WERI-Rb-1 (cell line): Measurements from ENCODE around the gene WDR27.
A peak's percentile ranks its signal among the peaks of the same experiment; 100 is the strongest.

Experiments
- DNase-seq: peaks from one replicate; pipeline ENCODE4 v3.0.0-alpha.2; 2020
- H3K27ac ChIP-seq: fragments of 250-450 bp; sonication (Bioruptor Pico); 2 replicates; pipeline ENCODE4 v1.5.1; 2020; ENCODE audit warnings: mild to moderate bottlenecking, moderate library complexity
- H3K27me3 ChIP-seq: fragments of 250-450 bp; sonication (Bioruptor Pico); 2 replicates; pipeline ENCODE4 v1.5.1; 2021; ENCODE audit warnings: mild to moderate bottlenecking, low read depth, moderate library complexity; ENCODE audit not compliant: insufficient read depth, severe bottlenecking
- H3K36me3 ChIP-seq: fragments of 250-450 bp; sonication (Bioruptor Pico); 2 replicates; pipeline ENCODE4 v1.5.1; 2020; ENCODE audit warnings: mild to moderate bottlenecking, moderate library complexity
- H3K4me3 ChIP-seq: 2 replicates; pipeline ENCODE4 v1.5.1; 2011; ENCODE audit warnings: low read depth, mild to moderate bottlenecking, control low read depth, low read length
- H3K9me3 ChIP-seq: fragments of 250-450 bp; sonication (Bioruptor Pico); 2 replicates; pipeline ENCODE4 v1.5.1; 2021; ENCODE audit warnings: mild to moderate bottlenecking, moderate library complexity; ENCODE audit not compliant: severe bottlenecking
- CTCF ChIP-seq: IDR thresholded peaks from 2 replicates; pipeline ENCODE4 v1.5.1; 2011; ENCODE audit warnings: low read depth, mild to moderate bottlenecking, control low read depth, inconsistent platforms, low read length

WDR27 gene

GRCh38 chr6:169575365-169575764 is 126.5 kb downstream of the WDR27 start:
- no peak for DNase-seq
- TF ChIP-seq CTCF, result no peak
- no peak overlapping the region for H3K4me3 ChIP-seq
- no peaks in the 10 kb centered on the region for H3K27me3 ChIP-seq
- no peak overlapping the region for H3K27ac ChIP-seq
- H3K36me3 ChIP-seq, result no peaks in the 10 kb centered on the region; the same call in 1 of the 2 replicates
- H3K9me3 ChIP-seq, result no peaks in the 10 kb centered on the region

- no peaks in the 10 kb centered on the region for H3K27me3 ChIP-seq
- H3K9me3 ChIP-seq, result no peaks in the 10 kb centered on the region
- no peaks in the 10 kb centered on the region; the same call in 1 of the 2 replicates for H3K36me3 ChIP-seq
- no peak for DNase-seq
- H3K27ac ChIP-seq, result no peak overlapping the region
- no peak for TF ChIP-seq CTCF
- H3K4me3 ChIP-seq, result no peak overlapping the region
Observed at GRCh38 chr6:169574420-169574819, 127.4 kb downstream of the WDR27 start.

DNA sequence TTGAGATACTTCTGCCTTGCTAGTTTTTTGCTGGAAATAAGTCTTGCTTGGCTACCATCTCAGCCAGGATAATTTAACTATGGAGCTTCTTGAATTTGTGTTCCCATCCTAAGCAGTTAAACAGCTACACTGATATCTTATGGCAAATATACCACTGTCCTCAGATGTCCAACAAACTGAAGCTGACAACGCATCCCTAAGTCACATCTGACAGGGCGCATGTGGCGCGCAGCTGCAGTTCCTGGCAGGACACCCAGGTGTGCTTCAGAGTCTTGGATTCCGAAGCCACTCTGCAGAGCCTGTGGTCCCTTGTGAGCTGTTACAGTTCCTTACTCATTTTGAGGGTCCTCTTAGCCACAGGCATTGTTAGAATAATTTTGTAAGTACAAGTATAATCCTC is 127.9 kb downstream of the WDR27 start:
- DNase-seq, result no peak
- no peak for TF ChIP-seq CTCF
- Histone ChIP-seq H3K9me3 (no peaks in the 10 kb centered on the region), H3K27ac (no peak overlapping the region), H3K36me3 (no peaks in the 10 kb centered on the region; the same call in 1 of the 2 replicates), H3K4me3 (no peak overlapping the region), H3K27me3 (no peaks in the 10 kb centered on the region)

DNA sequence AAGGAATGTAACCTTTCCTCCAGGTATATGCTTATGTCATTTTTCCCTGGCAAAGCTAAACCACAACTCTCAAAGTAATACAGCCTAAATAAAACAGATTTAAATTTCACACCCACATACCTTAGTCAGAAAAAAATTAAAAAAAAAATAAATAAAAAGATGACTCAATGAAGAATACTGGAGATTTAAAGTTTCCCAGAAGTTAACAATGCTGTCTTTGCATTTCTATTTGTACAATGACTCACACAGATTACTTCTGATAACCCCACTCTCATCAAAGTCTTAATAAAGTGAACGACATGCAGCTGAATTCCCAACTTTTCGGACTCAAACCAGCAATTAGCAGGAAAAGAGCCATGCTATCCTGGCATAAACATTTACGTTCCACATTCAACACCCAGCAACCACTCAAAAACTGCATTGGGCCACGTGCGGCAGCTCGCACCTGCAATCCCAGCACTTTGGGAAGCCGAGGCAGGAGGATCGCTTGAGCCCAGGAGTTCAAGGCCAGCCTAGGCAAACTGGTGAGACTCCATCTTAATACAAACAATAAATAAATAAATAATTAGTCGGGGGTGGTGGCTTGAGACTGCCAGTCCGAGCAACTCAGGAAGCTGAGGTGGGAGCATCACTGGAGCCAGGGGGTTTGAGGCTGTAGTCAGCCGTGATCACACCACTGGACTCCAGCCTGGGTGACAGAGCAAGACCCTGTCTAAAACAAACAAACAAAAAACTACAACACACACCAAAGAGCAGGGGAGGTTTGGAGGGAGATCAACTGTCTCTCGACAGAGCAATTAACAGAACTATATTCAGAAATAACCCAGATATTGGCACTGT is 130.5 kb downstream of the WDR27 start:
- Histone ChIP-seq H3K4me3 (no peak overlapping the region), H3K9me3 (no peaks in the 10 kb centered on the region), H3K27me3 (no peaks in the 10 kb centered on the region), H3K36me3 (no peaks in the 10 kb centered on the region; the same call in 1 of the 2 replicates), H3K27ac (no peak overlapping the region)
- no peak for DNase-seq
- TF ChIP-seq CTCF, result no peak

- H3K27me3 ChIP-seq, result no peaks in the 10 kb centered on the region
- no peak overlapping the region for H3K4me3 ChIP-seq
- no peak for DNase-seq
- no peak for TF ChIP-seq CTCF
- no peaks in the 10 kb centered on the region for H3K36me3 ChIP-seq
- H3K9me3 ChIP-seq, result no peaks in the 10 kb centered on the region
- H3K27ac ChIP-seq, result peak overlapping the region; percentile 26; the same call in 1 of the 2 replicates
Observed at GRCh38 chr6:169568314-169569087, 133.3 kb downstream of the WDR27 start.
